ENCODE results near the gene KLHL30.

KLHL30 gene

GRCh38 chr2:238119756-238120462 is 18.6 kb upstream of the KLHL30 start:
- no peak for DNase-seq

GRCh38 chr2:238120463-238121298 is 17.8 kb upstream of the KLHL30 start:
- no peak for DNase-seq

DNA sequence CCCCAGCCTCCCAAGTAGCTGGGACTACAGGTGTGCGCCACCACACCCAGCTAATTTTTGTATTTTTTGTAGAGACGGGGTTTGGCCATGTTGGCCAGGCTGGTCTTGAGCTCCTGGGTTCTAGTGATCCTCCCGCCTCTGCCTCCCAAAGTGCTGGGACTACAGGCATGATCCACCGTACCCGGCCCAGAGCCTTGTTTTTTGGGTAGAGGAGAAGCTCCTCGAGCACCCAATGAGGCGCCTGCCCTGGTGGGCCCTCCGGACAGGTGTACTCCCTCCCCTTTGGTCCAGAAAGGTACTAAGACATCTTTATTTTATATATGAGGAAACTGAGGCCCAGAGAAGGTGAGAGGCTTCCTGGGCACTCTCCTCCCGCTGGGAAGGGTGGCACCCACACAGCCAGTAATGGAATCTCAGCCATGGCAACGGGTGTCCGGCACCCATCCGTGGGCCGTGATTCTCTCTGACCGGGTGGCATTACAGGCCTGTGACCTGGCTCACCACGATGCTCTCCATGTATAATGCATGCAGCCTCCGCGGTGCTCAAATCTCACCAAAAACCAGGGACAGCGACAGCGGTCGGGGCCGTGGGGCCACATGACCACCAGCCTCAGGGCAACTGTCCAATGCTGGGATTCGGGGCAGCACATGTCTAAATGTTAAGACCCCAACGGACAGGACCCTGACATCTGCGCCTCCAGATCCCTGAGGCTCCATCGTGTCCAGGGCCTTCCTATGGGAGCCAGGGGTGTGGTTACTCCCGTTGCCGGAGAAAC is 16.8 kb upstream of the KLHL30 start:
- DNase-seq = no peak

- no peak for DNase-seq
These were observed 15.9 kb upstream of the KLHL30 start for GRCh38 chr2:238122287-238123217.

DNA sequence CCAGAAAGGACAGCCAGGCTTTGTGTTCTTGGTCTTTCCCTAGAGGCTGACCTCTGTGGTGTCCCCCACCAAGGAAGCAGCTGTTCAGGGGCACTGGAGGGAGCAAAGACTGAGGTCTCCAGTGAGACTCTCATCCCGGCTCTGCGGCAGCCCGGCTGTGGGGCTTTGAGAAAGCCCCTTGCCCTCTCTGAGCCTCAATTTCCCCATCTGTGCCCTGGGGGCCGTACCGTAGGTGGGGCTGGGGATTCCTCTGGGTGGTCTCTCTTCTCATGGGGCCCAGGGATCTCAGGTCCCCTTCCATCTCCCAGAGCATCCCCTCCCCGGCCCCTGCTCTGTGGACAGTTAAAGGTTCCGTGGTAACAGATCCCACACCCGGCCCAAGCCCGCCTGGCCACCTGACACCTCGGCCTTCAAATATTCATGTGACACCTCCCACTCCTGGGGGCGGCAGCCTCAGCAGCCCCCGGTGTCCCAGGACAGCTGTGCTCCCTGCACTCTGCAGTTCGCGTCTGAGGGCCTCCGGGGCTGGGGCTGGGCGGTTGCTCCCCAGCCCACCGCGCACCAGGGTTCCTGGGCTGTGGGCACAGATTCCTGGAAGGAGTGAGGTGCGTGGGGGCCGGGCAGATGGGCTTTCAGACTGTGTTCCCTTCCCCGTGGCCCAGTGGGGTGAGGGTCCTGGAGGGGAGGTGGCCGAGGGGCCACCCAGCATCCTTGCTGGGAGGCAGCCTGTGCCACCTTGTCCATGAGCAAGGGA is 15.1 kb upstream of the KLHL30 start:
- no peak for DNase-seq

GRCh38 chr2:238123991-238124470 is 14.4 kb upstream of the KLHL30 start:
- DNase-seq = no peak

DNA sequence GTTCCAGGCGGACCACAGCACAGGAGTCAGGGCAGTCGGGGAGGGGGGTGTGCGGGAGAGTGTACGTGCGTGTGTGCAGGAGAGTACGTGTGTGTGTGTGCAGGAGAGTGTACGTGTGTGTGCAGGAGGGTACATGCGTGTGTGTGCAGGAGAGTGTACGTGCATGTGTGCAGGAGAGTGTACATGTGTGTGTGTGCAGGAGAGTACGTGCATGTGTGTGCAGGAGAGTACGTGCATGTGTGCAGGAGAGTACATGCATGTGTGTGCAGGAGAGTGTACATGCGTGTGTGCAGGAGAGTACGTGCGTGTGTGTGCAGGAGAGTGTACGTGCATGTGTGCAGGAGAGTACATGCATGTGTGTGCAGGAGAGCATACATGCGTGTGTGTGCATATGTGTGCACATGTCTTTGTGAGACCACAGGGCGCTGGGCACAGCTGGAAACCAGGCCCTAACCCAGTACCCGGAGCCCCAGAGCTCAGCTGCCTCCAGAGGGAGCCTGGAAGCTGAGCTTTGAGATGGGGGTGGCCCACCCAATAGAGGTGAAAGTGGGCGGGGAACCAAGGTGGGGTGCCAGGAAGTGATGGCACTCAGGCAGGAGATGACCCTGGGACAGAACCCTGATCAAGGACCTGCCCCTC is 13.9 kb upstream of the KLHL30 start:
- DNase-seq = no peak

DNA sequence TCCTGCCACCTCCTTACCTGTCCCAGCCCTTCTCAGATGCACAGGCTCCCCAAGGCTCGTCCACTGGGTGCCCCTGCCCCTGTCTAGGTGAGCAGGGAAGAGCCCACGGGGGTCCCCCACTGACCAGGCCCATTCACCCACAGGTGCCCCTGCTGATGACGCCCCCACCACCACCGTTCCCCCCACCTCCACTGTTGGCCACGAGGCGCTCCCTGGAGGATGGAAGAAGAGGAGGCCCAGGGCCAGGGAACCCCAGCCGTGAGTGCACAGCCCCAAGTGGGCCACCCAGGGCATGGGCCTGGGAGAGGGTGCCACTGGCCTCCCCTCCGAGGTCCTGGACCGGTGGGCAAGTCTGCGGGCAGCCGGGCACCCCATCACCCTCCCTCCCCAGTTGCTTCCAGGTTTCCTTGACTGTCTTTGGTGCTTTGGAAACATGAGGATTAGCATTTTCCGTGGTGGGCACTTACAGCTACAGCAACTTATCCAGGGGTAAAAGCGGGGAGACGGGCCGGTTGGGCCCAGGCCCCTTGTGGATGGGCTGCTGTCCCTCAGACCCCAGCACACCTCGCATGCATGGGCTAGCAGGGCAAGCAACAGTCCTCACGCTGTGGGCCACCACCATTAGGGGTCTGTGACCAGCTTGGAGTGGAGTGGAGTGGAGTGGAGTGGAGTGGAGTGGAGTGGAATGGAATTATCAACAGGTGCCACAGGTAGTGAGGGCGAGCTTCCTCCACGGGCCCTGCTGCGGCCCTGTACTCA is 13.2 kb upstream of the KLHL30 start:
- DNase-seq = no peak

DNA sequence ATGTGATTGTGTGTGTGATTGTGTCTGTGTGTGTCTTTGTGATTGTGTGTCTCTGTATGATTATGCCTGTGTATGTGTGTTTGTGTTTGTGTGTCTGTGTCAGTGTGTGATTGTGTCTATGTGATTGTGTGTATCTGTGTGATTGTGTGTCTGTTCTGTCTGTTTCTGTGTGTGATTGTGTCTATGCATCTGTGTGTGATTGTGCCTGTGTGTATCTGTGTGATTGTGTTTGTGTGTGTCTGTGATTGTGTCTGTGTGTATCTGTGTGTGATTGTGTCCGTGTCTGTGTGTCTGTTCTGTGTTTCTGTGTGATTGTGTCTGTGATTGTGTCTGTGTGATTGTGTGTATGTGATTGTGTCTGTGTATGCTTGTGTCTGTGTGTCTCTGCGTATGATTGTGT is 12.1 kb upstream of the KLHL30 start:
- DNase-seq = no peak

- no peak for DNase-seq
These were observed 11.7 kb upstream of the KLHL30 start for GRCh38 chr2:238126775-238127164.

- DNase-seq = no peak
These were observed 11.1 kb upstream of the KLHL30 start for GRCh38 chr2:238127165-238128060.

- no peak for DNase-seq
These were observed 10.4 kb upstream of the KLHL30 start for GRCh38 chr2:238128061-238128440.

- no peak for DNase-seq
These were observed 9.9 kb upstream of the KLHL30 start for GRCh38 chr2:238128534-238129001.

DNA sequence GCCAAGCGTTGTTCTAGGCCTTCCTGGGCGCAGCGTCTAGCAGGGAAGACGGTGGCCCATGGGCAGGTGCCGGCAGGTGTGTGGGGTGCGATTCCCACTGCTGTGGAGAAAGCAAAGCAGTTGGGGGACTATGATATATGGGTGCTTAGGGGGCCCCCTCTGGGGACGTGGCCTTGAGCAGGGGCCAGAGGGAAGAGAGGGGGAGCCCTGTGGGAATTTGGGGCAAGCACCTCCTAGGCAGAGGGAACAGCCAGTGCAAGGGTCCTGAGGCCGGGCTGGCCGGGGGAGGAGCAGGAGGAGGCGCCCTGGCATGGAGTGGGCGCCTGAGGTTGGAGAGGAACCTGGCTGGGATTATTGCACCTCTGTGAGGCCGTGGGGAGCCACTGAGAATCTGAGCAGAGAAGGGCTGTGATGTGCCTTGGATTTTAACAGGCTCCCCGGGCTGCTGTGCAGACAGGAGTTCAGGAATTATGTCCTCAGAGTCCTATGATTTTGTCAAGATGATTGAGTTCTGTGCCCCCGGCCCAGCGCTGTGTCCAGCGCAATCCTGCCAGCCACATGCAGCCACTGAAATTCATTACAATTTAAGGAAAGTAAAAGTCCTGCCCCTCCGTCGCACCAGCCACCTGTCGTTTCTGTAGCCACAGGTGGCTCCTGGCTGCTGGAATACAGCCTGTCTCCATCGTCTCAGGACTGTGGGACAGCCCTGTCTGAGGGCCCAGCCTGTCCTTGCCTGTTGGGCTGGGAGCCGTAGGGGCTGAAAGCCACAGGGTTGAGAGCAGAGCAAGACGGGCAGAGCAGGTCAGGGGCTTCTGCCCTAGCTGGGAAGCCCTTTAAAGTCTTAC is 9.1 kb upstream of the KLHL30 start:
- no peak for DNase-seq

DNA sequence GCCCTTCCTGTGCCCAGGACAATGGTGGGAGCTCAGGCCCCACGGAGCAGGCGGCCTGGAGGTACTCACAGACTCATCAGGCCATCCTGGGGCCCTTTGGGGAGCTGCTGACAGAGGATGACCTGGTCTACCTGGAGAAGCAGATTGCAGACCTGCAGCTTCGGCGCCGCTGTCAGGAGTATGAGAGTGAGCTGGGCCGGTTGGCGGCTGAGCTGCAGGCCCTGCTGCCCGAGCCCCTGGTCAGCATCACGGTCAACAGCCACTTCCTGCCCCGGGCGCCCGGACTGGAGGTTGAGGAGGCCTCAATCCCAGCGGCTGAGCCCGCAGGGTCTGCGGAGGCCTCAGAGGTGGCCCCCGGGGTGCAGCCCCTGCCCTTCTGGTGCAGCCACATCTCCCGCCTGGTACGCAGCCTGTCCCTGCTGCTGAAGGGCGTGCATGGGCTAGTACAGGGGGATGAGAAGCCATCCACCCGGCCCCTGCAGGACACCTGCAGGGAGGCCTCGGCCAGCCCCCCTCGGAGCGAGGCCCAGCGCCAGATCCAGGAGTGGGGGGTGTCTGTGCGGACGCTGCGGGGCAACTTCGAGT is 8.3 kb upstream of the KLHL30 start:
- no peak for DNase-seq

DNA sequence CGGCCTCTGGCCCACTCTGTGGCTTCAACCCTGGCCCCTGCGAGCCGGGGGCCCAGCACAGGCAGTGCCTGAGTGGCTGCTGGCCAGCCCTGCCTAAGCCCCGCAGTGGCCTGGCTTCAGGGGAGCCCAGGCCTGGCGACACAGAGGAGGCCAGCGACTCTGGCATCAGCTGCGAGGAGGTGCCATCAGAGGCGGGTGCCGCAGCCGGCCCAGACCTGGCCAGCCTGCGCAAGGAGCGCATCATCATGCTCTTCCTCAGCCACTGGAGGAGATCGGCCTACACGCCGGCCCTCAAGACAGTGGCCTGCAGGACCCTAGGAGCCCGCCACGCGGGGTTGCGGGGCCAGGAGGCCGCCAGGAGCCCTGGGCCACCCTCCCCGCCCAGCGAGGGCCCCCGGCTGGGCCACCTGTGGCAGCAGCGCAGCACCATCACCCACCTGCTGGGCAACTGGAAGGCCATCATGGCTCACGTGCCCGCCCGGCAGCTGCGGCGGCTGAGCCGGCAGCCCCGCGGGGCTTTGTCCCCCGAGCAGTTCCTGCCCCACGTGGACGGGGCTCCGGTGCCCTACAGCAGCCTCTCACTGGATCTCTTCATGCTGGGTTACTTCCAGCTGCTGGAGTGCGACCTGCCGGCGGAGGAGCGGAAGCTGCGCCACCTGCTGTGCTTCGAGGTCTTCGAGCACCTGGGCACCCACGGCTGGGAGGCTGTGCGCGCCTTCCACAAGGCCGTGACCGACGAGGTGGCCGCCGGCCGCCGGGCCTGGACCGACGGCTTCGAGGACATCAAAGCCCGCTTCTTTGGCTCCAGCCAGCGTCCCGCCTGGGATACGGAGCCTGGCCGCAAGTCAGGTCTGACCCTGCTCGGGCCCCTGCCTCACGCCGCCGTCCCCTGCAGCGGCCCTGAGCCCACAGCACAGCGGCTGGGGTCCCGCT is 7.5 kb upstream of the KLHL30 start:
- no peak for DNase-seq

Measured in activated naive CD4-positive, alpha-beta T cell (primary cell).